ENCODE data around the gene MAML3. TPM values are rescaled to one million over a fixed set of nuclear protein-coding genes. Genes with fewer than 3 reads are reported as not detected.
A peak's percentile ranks its signal among the peaks of the same experiment; 100 is the strongest.

MAML3 gene
- total RNA-seq (2014; rRNA removed; shearing (Covaris generic)) = 5.9 and 7.1 TPM in 2 replicates

DNA sequence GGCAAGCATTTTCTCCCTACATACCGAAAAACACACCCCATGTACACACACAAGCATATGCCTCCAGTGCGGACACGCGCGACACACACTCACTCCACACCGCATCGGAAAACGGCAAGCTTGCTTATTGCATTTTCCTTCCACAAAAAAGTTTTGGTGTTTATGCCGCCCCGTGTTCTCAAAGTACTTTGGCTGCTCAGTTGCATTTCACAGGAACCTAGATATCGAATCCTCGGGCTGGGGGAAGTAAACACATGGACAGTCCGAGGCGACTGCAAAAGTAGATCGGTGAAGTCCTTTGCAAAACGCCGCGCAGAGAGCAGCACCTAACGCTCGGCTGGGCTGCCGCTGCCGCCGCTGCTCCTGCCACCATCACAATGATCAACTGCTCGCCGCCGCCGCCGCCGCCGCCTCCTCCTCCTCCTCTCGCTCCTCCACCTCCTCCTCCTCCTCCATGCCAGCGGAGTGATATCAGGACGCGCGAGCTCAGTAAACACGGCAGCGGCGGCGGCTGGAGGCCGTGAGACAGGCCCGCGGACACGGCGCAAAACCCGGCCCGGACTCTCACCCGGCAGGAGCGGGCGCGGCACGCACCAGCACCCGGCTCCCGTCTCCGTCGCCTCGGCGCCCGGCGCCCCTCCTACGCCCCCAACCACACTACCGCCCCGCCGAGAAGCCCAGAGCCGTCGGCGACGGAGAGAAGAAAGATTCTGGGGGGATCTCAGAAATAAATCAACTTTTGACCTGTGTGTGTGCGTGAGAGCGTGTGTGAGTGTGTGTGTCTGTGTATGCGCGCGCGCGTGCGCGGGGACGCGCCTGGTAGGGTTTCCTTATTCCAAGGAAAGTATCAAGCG, at the start of gene MAML3:
Gene MAML3 (minus strand): TSS at position 467 of the 854 bp plus-strand sequence. CDS start 857 bp downstream, outside the sequence.
- DNase-seq = peak; percentile 88
- H3K4me3 ChIP-seq (ENCODE audit: insufficient read depth, low read depth, low read length) = peak within 1 kb of the TSS; percentile 82
- no peaks in the 10 kb centered on the region for H3K36me3 ChIP-seq (replicated peaks; ENCODE audit: control insufficient read depth, insufficient read depth, low read length)
- no peaks in the 10 kb centered on the region; the same call in 1 of the 2 replicates for H3K27me3 ChIP-seq (ENCODE audit: control insufficient read depth, insufficient read depth, low read length)

DNA sequence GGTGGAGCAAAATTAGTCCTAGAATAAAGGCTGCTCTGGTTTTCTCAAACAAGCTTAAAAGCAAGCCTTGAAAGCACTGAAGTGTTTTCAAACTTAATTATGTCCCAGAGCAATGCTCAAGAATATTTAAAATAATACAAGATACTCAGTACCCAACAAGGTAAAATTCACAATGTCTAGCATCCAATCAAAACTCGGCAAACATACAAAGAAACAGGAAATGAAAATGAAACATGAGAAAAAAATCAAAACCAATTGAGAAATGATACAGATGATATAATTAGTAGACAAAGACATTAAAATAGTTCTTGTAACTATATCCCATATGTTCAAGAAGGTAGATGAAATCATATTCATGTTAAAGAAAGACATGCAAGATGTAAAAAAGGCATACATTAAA, 45.0 kb upstream of the MAML3 start:
- DNase-seq = no peak
- no peaks in the 10 kb centered on the region for H3K27me3 ChIP-seq (ENCODE audit: control insufficient read depth, insufficient read depth, low read length)
- H3K4me3 ChIP-seq (ENCODE audit: insufficient read depth, low read depth, low read length) = no peak overlapping the region
- no peaks in the 10 kb centered on the region for H3K36me3 ChIP-seq (replicated peaks; ENCODE audit: control insufficient read depth, insufficient read depth, low read length)

- H3K36me3 ChIP-seq (replicated peaks; ENCODE audit: control insufficient read depth, insufficient read depth, low read length) = no peaks in the 10 kb centered on the region
- H3K27me3 ChIP-seq (ENCODE audit: control insufficient read depth, insufficient read depth, low read length) = no peaks in the 10 kb centered on the region
- no peak overlapping the region for H3K4me3 ChIP-seq (ENCODE audit: insufficient read depth, low read depth, low read length)
- no peak for DNase-seq
Measured at GRCh38 chr4:140195806-140196205, 41.8 kb upstream of the MAML3 start.

GRCh38 chr4:140189805-140190204, 35.8 kb upstream of the MAML3 start:
- H3K27me3 ChIP-seq (ENCODE audit: control insufficient read depth, insufficient read depth, low read length) = no peaks in the 10 kb centered on the region
- no peak overlapping the region for H3K4me3 ChIP-seq (ENCODE audit: insufficient read depth, low read depth, low read length)
- DNase-seq = no peak
- no peaks in the 10 kb centered on the region for H3K36me3 ChIP-seq (replicated peaks; ENCODE audit: control insufficient read depth, insufficient read depth, low read length)

DNA sequence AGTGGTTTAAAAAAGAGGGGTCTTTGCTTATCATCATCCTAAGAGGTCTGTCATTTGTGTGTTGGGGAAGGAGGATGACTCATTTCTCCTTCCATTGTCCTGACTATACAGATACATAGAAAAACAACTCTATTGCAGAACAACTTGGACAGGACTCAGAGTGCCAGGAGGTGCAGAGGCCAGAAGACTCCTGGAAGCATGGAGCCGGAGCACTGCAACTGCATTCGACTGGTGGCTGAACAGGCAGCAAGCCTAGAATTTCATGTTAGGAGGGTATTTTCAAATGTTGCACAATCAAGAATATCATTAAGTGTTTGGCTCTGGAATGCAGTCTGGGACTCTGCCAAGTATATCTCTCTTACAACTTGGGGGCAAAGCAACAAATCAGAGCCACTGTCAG, 35.0 kb upstream of the MAML3 start:
- Histone ChIP-seq H3K36me3 (replicated peaks; ENCODE audit: control insufficient read depth, insufficient read depth, low read length) (no peaks in the 10 kb centered on the region), H3K27me3 (ENCODE audit: control insufficient read depth, insufficient read depth, low read length) (no peaks in the 10 kb centered on the region), H3K4me3 (ENCODE audit: insufficient read depth, low read depth, low read length) (no peak overlapping the region)
- DNase-seq = no peak

DNA sequence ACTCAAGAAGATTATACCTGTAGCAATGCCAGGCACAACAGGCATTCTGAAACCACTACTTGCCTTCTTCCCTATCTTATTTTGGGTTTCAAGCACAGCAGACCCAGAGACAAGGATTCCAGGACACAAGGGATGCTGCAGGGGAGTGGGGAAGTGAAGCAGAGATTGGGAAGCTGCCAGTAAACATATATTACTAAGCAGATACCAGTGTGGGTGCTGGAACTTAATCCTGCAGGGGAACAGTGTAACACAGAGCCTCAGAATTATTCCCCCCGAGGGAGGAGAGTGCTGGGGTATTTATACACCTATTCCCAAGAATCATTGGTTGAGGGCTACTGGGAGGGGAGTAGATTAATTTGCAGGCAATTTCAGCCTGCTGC, 33.3 kb upstream of the MAML3 start:
- H3K36me3 ChIP-seq (replicated peaks; ENCODE audit: control insufficient read depth, insufficient read depth, low read length) = no peaks in the 10 kb centered on the region
- H3K27me3 ChIP-seq (ENCODE audit: control insufficient read depth, insufficient read depth, low read length) = no peaks in the 10 kb centered on the region
- DNase-seq = no peak
- no peak overlapping the region for H3K4me3 ChIP-seq (ENCODE audit: insufficient read depth, low read depth, low read length)

DNA sequence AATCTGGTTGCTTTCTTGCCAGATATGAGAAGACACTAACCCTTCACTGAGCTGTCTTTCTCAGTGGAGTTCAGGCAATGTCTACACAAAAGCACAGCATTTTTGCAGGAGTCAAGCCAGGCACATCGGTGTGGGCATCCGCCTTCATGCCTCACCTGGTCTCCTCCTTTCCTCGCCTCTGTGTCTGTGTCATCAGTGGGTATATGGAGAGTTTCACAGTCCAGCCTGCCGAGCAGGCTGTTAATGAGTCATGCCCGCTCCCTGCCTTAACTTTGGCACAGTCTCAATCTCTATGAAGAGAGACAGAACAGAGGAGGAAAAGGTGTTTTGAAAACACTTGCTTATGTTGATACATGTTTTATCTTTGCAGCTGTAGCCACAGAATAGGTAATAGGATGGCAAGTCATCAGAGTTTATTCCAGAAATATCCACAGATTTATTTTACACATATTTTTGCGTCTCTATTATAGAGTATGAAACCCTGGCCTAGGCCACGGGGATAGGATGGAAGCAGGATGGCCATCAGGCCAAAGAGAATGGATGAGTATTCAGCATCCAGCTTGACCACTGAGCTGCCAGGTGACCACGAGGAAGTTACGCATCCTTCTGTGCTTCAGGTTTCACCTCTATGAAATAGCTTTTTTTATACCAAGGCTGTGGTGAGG, 32.8 kb upstream of the MAML3 start:
- no peaks in the 10 kb centered on the region for H3K27me3 ChIP-seq (ENCODE audit: control insufficient read depth, insufficient read depth, low read length)
- H3K4me3 ChIP-seq (ENCODE audit: insufficient read depth, low read depth, low read length) = no peak overlapping the region
- H3K36me3 ChIP-seq (replicated peaks; ENCODE audit: control insufficient read depth, insufficient read depth, low read length) = no peaks in the 10 kb centered on the region
- no peak for DNase-seq

GRCh38 chr4:140186082-140186438, 32.1 kb upstream of the MAML3 start:
- H3K36me3 ChIP-seq (replicated peaks; ENCODE audit: control insufficient read depth, insufficient read depth, low read length) = no peaks in the 10 kb centered on the region
- no peak for DNase-seq
- H3K4me3 ChIP-seq (ENCODE audit: insufficient read depth, low read depth, low read length) = no peak overlapping the region
- H3K27me3 ChIP-seq (ENCODE audit: control insufficient read depth, insufficient read depth, low read length) = no peaks in the 10 kb centered on the region

DNA sequence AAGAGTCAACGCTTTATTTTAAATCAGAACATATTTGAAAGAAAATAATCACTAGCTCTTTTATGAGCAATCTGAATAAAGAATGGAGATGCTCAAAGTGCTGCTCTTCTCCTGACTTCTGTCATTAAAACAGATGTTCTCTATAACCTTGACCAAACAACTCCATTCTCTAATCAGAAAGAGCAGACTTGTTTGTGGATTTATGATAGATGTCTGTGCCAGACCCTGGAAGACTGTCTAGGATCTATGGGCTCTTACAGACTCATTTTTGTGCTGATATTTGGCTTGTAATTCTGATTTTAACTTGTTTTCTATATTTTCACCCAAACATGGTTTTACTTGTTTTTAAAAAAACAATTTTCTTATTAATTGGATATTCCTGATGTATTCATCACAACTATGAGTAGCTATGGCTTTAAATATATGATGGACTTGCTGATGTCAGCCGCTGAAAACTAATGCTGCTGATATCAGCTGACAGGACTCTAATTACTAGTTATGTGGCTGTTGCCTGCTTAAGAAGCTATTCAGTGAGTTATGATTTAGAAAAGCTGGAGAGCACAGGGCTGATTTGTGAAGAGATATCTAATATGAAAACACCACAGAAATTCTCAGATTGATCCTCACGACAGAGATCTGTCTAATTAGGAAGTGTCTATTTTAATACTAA, 31.6 kb upstream of the MAML3 start:
- Histone ChIP-seq H3K4me3 (ENCODE audit: insufficient read depth, low read depth, low read length) (no peak overlapping the region), H3K27me3 (ENCODE audit: control insufficient read depth, insufficient read depth, low read length) (no peaks in the 10 kb centered on the region), H3K36me3 (replicated peaks; ENCODE audit: control insufficient read depth, insufficient read depth, low read length) (no peaks in the 10 kb centered on the region)
- DNase-seq = no peak

DNA sequence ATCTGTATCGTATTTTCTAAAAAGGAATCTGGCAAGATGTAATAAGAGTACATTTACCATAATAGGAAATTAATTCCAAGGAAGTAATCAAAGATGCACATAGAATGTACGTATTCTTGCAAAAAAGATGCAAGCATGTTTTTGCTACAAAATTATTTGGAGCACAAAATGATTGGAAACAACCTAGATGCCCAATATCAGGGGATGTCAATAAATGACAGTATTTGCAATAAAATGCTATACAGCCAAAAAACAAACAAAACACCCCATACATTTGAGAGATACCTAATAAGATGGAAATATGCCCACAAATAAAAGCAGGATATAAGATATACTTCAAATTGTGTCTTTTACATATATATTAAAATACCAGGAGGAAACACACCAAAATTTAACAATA, 29.3 kb upstream of the MAML3 start:
- no peaks in the 10 kb centered on the region for H3K27me3 ChIP-seq (ENCODE audit: control insufficient read depth, insufficient read depth, low read length)
- no peak overlapping the region for H3K4me3 ChIP-seq (ENCODE audit: insufficient read depth, low read depth, low read length)
- H3K36me3 ChIP-seq (replicated peaks; ENCODE audit: control insufficient read depth, insufficient read depth, low read length) = no peaks in the 10 kb centered on the region
- DNase-seq = no peak

DNA sequence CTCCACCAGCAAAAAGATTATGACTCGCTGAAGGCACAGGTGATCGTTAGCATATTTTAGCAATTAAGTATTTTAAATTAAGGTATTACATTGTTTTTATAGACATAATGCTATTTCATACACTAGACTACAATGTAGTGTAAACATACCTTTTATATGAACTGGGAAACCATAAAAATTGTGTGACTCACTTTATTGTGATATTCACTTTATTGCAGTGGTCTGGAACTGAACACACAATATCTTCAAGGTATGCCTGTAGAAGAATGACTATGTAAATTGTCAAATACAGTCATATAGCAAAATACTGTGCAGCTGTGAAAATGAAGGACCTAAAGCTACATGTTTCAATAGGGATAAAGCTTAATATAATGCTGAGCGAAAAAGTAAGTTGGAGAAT, 26.6 kb upstream of the MAML3 start:
- no peak overlapping the region for H3K4me3 ChIP-seq (ENCODE audit: insufficient read depth, low read depth, low read length)

GRCh38 chr4:140176735-140177134, 22.8 kb upstream of the MAML3 start:
- DNase-seq = no peak
- H3K36me3 ChIP-seq (replicated peaks; ENCODE audit: control insufficient read depth, insufficient read depth, low read length) = no peaks in the 10 kb centered on the region
- H3K27me3 ChIP-seq (ENCODE audit: control insufficient read depth, insufficient read depth, low read length) = no peaks in the 10 kb centered on the region
- H3K4me3 ChIP-seq (ENCODE audit: insufficient read depth, low read depth, low read length) = no peak overlapping the region

More for the DNA sequence above, 26.6 kb upstream of the MAML3 start:
- no peaks in the 10 kb centered on the region for H3K27me3 ChIP-seq (ENCODE audit: control insufficient read depth, insufficient read depth, low read length)
- DNase-seq = no peak
- H3K36me3 ChIP-seq (replicated peaks; ENCODE audit: control insufficient read depth, insufficient read depth, low read length) = no peaks in the 10 kb centered on the region

GRCh38 chr4:140174543-140174942, 20.6 kb upstream of the MAML3 start:
- no peak overlapping the region for H3K4me3 ChIP-seq (ENCODE audit: insufficient read depth, low read depth, low read length)
- no peak for DNase-seq
- no peaks in the 10 kb centered on the region for H3K36me3 ChIP-seq (replicated peaks; ENCODE audit: control insufficient read depth, insufficient read depth, low read length)
- no peaks in the 10 kb centered on the region for H3K27me3 ChIP-seq (ENCODE audit: control insufficient read depth, insufficient read depth, low read length)

DNA sequence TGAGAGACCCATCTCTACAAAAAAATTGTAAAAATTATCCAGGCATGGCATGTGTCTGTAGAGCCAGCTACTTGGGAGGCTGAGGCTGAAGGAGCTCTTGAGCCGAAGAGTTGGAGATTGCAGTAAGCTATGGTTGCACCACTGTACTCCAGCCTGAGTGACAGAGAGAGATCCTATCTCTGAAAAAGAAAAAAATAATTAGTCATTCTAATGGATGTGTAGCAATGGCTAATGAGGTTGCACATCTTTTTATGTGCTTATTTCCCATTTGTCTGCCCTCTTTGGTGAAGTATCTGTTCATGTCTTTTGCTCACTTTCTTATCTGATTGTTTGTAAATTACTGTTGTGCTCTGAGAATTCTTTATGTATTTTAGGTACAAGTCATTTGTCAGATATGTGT, 19.0 kb upstream of the MAML3 start:
- no peak for DNase-seq
- H3K27me3 ChIP-seq (ENCODE audit: control insufficient read depth, insufficient read depth, low read length) = no peaks in the 10 kb centered on the region
- no peak overlapping the region for H3K4me3 ChIP-seq (ENCODE audit: insufficient read depth, low read depth, low read length)

DNA sequence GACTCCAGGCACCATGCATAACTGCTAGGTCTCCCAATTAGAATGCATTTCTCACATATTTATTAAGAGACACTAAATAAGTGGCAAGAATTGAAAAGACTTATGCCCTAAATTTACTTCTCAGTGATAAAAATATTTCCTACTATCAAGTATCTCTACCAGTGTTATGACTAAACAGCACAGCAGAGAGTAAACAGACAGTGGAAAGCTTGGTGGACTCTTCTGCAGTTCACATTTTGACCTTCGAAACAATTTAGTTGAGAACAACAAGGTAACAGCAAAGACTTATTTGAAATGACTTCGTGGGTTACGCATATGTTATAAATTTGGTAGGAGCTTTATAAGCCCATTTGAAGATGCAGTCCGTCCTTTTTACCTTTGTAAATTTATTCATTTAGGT, 16.3 kb upstream of the MAML3 start:
- H3K27me3 ChIP-seq (ENCODE audit: control insufficient read depth, insufficient read depth, low read length) = no peaks in the 10 kb centered on the region
- no peak overlapping the region for H3K4me3 ChIP-seq (ENCODE audit: insufficient read depth, low read depth, low read length)
- no peak for DNase-seq
- H3K36me3 ChIP-seq (replicated peaks; ENCODE audit: control insufficient read depth, insufficient read depth, low read length) = no peaks in the 10 kb centered on the region

More for the DNA sequence above, 19.0 kb upstream of the MAML3 start:
- no peaks in the 10 kb centered on the region for H3K36me3 ChIP-seq (replicated peaks; ENCODE audit: control insufficient read depth, insufficient read depth, low read length)

Measured in H7 (cell line).